Uterus (tissue), 2 donors: Measurements from ENCODE around the gene ZRANB3.

ENCODE experiments used
- POLR2A ChIP-seq, 2 donors: fragments of 450-650 bp; IDR thresholded peaks; one replicate each; pipeline ENCODE4 v1.6.1; 2016; ENCODE audit warnings: antibody characterized with exemption in 2 of 2, mild to moderate bottlenecking in 1 of 2, moderate library complexity in 1 of 2
- TF ChIP-seq, protein P1 (sequence below), 4 experiments: fragments of 200-600 bp in 2 of 4; fragments of 450-650 bp in 2 of 4; sonication (generic) in 2 of 4; IDR thresholded peaks; one replicate each; pipeline ENCODE4 v1.5.1; 2016 to 2019; ENCODE audit warnings: antibody characterized with exemption in 4 of 4, mild to moderate bottlenecking in 2 of 4, moderate library complexity in 1 of 4

DNA sequence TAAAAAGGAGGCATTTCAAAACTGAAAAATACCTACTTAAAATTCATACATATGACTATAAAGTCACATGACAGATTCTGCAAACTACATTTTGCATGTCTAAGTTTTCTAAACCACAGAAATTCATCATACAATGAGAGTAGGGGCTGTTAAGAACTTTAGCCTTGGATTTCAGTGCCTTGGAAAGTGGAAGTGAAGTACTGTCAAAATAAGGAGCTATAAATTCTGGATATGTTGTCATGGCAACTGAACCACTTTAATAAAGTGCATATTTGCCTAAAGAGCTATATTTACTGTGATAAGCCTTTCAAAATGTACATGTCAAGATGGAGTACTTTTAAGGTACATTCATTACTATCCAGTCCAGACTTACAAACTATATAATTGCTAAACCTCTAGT is 251.8 kb downstream of the ZRANB3 start:
- TF ChIP-seq, protein P1, sequence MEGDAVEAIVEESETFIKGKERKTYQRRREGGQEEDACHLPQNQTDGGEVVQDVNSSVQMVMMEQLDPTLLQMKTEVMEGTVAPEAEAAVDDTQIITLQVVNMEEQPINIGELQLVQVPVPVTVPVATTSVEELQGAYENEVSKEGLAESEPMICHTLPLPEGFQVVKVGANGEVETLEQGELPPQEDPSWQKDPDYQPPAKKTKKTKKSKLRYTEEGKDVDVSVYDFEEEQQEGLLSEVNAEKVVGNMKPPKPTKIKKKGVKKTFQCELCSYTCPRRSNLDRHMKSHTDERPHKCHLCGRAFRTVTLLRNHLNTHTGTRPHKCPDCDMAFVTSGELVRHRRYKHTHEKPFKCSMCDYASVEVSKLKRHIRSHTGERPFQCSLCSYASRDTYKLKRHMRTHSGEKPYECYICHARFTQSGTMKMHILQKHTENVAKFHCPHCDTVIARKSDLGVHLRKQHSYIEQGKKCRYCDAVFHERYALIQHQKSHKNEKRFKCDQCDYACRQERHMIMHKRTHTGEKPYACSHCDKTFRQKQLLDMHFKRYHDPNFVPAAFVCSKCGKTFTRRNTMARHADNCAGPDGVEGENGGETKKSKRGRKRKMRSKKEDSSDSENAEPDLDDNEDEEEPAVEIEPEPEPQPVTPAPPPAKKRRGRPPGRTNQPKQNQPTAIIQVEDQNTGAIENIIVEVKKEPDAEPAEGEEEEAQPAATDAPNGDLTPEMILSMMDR (IDR thresholded peaks at IDR 0.05) = no peak
- TF ChIP-seq POLR2A (IDR thresholded peaks at IDR 0.05) = no peak
